Neutrophil (primary cell): ENCODE results near the gene OR10AD1.
A peak's percentile ranks its signal among the peaks of the same experiment; 100 is the strongest.

Source experiments
- H3K27ac ChIP-seq: fragments of 200-600 bp; sonication (generic); 2 replicates; pipeline ENCODE4 v1.5.1; 2016; ENCODE audit warnings: mild to moderate bottlenecking, moderate library complexity
- H3K27me3 ChIP-seq: fragments of 200-600 bp; sonication (generic); 2 replicates; pipeline ENCODE4 v1.6.0; 2016; ENCODE audit warnings: mild to moderate bottlenecking
- H3K36me3 ChIP-seq: fragments of 200-600 bp; sonication (generic); 2 replicates; pipeline ENCODE4 v1.5.1; 2017
- H3K4me1 ChIP-seq, 2 experiments: fragments of 200-600 bp in 1 of 2; sonication (generic) in 1 of 2; 1 replicate in 1 of 2; 2 replicates in 1 of 2; pipeline versions ENCODE4 v1.5.1 to v1.6.1; 2013 to 2016; ENCODE audit warnings: low read depth in 1 of 2, low read length in 1 of 2, mild to moderate bottlenecking in 1 of 2, moderate library complexity in 1 of 2; ENCODE audit not compliant: control insufficient read depth in 1 of 2, insufficient read depth in 1 of 2
- H3K4me3 ChIP-seq, 2 experiments: fragments of 200-600 bp in 1 of 2; sonication (generic) in 1 of 2; 1 replicate in 1 of 2; 2 replicates in 1 of 2; pipeline ENCODE4 v1.5.1; 2013 to 2016; ENCODE audit warnings: low read depth in 1 of 2, low read length in 1 of 2, mild to moderate bottlenecking in 1 of 2, moderate library complexity in 1 of 2
- H3K9me3 ChIP-seq: fragments of 200-600 bp; sonication (generic); 2 replicates; pipeline ENCODE4 v1.5.1; 2016
- TF ChIP-seq, protein P1 (sequence below): fragments of 200-600 bp; sonication (generic); IDR thresholded peaks from 2 replicates; pipeline ENCODE4 v1.5.1; 2016; ENCODE audit warnings: antibody characterized with exemption

OR10AD1 gene

DNA sequence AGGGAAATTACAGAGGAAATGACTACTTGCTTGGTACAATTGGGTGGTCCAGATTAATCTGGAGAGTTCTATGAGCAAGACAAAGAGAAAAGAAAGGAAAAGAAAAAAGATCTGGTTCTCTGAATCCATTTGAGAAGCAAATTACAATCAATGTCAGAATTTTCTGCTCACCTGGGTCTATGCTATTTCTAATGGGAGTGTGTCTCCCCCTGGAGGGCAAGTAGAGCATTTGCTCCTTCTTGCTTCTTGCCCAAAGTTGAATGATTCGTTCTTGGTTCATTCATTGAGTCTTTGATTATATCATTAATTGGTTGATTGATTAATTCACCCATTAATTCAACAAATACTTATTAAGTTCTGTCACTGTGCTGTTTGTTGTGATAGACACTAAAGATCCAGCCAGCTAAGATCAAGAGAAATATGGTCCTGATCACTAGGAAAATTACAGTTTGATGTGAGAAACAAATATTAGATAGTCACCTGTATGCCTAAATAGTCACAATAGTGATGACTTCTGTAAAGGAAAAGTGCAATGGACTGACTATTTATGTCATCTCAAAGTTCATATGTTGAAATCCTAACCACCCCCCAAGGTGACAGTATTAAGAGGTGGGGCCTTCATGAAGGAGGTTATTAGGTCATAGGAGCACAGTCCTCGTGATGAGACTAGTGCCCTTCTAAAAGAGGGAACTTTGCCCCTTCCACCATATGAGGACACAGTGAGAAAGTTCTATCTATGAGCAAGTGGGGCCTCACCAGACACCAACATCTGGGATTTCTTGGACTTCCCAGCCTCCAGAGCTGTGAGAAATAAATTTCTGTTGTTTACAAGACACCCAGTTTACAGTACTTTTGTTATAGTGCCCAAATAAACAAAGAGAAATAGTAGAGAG, 37.8 kb downstream of the OR10AD1 start:
- Histone ChIP-seq H3K36me3 (no peaks in the 10 kb centered on the region), H3K27me3 (no peaks in the 10 kb centered on the region), H3K9me3 (no peaks in the 10 kb centered on the region), H3K4me3 (no peak overlapping the region), H3K27ac (no peak overlapping the region), H3K4me1 (peaks cover 4 to 8% of the 10 kb centered on the region in 2 experiments)
- TF ChIP-seq, protein P1, sequence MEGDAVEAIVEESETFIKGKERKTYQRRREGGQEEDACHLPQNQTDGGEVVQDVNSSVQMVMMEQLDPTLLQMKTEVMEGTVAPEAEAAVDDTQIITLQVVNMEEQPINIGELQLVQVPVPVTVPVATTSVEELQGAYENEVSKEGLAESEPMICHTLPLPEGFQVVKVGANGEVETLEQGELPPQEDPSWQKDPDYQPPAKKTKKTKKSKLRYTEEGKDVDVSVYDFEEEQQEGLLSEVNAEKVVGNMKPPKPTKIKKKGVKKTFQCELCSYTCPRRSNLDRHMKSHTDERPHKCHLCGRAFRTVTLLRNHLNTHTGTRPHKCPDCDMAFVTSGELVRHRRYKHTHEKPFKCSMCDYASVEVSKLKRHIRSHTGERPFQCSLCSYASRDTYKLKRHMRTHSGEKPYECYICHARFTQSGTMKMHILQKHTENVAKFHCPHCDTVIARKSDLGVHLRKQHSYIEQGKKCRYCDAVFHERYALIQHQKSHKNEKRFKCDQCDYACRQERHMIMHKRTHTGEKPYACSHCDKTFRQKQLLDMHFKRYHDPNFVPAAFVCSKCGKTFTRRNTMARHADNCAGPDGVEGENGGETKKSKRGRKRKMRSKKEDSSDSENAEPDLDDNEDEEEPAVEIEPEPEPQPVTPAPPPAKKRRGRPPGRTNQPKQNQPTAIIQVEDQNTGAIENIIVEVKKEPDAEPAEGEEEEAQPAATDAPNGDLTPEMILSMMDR: peak; percentile 88

DNA sequence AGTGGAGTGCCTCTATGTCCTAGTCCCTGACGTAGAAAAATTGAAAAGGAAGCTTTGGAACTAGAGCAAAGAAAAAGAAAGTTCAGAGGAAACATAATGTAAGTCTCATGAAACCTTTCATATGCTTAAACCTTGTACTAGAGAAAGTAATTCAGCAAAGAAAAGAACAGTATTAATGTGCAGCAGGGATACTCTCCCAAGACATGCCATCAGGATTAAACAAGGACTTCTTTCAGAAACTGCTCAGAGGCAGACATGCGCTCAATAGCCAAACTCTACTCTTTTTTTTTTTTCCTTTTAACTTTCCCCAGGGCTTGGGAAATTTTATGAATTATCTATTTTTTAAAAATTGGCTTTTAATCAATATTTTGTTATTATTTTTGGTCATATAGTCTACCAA, 38.6 kb downstream of the OR10AD1 start:
- Histone ChIP-seq H3K4me3 (no peak overlapping the region), H3K36me3 (no peaks in the 10 kb centered on the region), H3K4me1 (peaks cover 4 to 8% of the 10 kb centered on the region in 2 experiments), H3K9me3 (no peaks in the 10 kb centered on the region), H3K27me3 (no peaks in the 10 kb centered on the region), H3K27ac (no peak overlapping the region)
- TF ChIP-seq, protein P1: no peak

DNA sequence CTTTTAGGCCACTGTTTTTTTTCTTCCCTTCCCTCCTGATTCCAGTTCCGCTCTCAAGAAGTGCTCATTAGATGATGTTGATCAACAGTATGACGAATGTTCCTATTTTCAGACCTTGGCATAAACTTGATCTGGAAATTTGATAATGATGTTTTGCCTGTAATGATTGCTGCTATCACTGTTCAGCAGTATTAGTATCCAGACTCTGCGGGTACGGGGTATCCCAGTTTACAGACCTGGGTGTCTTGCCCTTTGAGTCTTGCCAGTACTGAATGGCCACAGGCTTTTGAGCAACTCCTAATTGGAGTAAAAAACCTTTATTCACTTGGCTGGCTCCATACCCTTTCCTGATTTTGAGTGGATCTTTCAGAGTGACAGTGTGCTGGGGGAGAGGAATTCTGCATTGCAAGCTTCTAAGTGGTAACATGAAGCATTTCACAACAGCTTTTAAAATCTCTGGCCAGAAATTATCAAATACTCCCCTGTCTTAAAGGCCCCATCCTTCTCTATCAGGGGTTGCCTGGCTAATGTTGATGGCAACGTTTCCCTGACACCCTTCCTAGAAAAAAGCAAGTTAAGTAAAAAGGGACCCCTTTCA, 39.8 kb downstream of the OR10AD1 start:
- H3K4me3 ChIP-seq: no peak overlapping the region
- no peaks in the 10 kb centered on the region for H3K27me3 ChIP-seq
- no peak overlapping the region for H3K27ac ChIP-seq
- no peaks in the 10 kb centered on the region for H3K36me3 ChIP-seq
- TF ChIP-seq, protein P1: no peak
- H3K4me1 ChIP-seq: peaks cover 4 to 8% of the 10 kb centered on the region in 2 experiments
- H3K9me3 ChIP-seq: no peaks in the 10 kb centered on the region

DNA sequence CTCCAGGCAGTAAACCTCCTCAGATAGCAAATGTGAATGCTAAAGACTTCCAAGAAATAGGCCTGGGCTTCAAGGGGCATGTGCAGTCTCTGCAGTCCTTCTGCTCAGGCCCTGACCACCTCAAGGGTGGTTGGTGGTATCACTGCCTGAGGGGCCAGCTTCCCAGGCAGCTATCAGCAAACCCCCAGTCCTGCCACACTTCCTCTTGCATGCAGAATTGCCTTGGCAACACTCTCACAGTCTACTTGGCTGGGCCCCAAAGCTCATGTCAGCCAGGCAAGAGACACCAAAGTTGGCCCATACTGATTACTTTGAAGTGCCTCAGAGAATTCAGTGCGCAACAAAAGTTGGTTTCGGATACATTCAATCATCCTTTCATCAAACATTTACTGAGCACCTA, 42.3 kb downstream of the OR10AD1 start:
- no peak overlapping the region for H3K27ac ChIP-seq
- no peaks in the 10 kb centered on the region for H3K9me3 ChIP-seq
- H3K4me3 ChIP-seq: no peak overlapping the region
- no peaks in the 10 kb centered on the region for H3K27me3 ChIP-seq
- H3K36me3 ChIP-seq: no peaks in the 10 kb centered on the region
- TF ChIP-seq, protein P1: no peak
- peaks cover 22 to 25% of the 10 kb centered on the region in 2 experiments for H3K4me1 ChIP-seq

DNA sequence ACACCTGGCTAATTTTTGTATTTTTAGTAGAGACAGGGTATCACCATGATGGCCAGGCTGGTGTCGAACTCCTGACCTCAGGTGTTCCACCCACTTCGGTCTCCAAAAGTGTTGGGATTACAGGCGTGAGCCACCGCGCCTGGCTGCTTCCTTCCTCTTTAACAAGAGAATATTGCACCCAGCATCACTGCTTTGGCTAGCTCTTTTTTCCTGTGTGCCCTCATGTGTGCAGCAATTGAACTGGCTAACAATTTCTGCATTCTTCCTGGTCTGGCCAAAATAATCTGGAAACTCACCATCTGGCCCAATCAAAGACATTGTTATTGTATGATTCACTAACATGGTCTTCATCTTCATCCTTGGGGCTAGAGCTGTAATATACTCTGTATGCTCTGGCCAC, 43.0 kb downstream of the OR10AD1 start:
- Histone ChIP-seq H3K27ac (no peak overlapping the region), H3K27me3 (no peaks in the 10 kb centered on the region), H3K4me3 (no peak overlapping the region), H3K36me3 (no peaks in the 10 kb centered on the region), H3K4me1 (peaks cover 22 to 25% of the 10 kb centered on the region in 2 experiments), H3K9me3 (no peaks in the 10 kb centered on the region)
- TF ChIP-seq, protein P1: no peak
